ENCODE results near the gene ID1.

Gene ID1

GRCh38 chr20:31605031-31605901 is at the start of gene ID1:
ID1 (plus strand) TSS chr20:31605289; CDS start chr20:31605388, 99 bp downstream.
- DNase-seq: peak; percentile 96

- no peak for DNase-seq
Measured at GRCh38 chr20:31559704-31560093, 45.4 kb upstream of the ID1 start.

GRCh38 chr20:31560094-31560745 is 44.9 kb upstream of the ID1 start:
- DNase-seq: peak; percentile 83

GRCh38 chr20:31560746-31561598 is 44.1 kb upstream of the ID1 start:
- peak; percentile 95 for DNase-seq

DNA sequence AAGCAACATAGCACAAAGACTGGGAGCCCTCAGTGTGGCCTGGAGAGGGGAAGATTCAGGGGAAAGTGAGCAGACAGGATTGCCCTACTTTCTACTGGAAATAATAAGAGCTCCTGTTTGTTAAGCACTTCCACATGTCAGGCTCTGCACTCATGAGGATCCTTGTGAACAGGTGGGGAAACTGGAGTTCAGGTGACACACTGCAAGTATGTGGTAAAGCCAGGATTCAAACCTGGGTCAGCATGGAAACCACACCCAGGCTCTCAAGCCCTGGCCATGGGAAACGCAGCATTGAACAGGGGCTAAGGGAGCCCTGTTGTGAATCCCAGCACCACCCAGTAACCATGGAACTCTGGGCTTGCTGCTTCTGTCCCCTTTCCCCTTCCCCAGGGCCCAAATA is 42.8 kb upstream of the ID1 start:
- no peak for DNase-seq

DNA sequence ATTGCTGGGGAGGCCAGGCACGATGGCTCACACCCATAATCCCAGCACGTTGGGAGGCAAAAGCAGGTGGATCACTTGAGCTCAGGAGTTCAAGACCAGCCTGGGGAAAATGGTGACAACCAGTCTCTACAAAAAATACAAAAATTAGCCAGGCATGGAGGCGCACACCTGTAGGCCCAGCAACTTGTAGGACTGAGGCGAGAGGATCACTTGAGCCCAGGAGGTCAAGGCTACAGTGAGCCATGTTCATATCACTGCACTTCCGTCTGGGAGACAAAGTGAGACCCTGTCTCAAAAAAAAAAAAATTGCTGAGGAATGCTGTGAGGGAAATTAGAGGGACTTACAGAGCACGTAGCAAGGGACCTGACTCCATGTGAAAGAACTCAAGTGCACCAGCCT is 40.8 kb upstream of the ID1 start:
- no peak for DNase-seq

- no peak for DNase-seq
Measured at GRCh38 chr20:31565699-31566318, 39.3 kb upstream of the ID1 start.

DNA sequence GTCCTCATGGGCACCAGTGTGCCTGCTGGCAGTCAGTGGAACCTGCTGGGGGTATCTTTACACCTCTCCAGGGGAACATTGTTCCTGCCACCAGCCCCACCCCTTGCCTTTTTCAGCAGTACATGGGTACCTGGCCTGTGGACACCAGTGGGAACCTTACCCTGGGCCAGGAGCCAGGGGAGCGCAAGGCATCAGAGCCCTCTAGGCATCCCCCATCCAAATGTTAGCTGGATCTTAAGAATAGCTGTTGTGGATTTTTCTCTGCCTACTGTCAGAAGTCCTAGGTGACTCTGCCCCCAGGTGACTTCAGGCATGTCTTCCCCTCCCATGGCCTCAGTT is 38.8 kb upstream of the ID1 start:
- no peak for DNase-seq

DNA sequence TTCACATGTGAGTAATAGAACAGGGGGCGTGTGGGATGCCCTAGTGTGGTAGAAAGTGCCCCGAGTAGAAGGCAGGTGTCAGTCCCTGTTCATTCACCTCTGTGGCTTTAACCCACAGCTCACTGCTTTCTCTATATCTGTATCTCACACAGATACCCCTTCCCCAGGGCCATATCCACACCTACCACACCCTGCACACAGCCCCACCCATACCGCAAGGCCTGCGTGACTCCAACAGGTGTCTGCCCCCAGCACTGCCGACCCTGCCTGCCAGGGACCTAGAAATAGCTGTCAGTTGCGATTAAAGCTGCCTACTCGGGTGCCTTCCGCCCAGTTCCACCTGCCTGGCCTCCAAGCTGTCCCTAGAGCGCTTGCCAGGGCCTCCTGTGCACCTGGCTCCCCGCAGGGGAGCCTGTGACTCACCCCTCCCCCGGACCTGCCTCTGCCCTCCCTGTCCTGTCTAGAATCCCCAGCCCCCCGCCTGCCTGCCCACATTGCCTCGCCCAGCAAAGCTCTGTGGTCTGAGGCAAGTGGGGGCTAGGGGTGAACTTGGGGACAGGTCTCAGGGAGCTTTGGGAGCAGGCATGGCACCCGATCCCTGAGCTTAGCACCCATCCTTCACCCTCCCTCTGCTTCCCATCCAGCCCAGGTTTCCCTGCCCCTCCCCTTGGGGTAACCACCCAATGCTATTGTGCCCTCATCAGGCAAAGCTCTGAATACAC is 38.3 kb upstream of the ID1 start:
- DNase-seq: no peak

DNA sequence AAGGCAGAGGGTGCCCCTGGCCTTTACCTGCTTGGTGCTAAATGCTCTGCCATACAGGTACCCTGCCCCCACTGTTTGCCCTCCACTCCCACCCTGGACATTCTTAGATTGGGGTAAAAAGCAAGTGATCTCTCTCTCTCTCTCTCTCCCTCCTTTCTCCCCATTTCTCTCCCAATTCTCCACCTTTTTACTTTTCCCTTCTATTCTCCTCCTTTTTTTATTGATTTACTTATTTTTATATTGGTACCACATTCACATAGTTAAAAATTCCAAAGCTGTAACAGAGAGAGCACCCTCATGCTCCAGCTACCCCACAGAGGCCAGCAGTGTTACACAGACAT is 37.7 kb upstream of the ID1 start:
- no peak for DNase-seq

GRCh38 chr20:31568041-31568731 is 36.9 kb upstream of the ID1 start:
- DNase-seq: no peak

DNA sequence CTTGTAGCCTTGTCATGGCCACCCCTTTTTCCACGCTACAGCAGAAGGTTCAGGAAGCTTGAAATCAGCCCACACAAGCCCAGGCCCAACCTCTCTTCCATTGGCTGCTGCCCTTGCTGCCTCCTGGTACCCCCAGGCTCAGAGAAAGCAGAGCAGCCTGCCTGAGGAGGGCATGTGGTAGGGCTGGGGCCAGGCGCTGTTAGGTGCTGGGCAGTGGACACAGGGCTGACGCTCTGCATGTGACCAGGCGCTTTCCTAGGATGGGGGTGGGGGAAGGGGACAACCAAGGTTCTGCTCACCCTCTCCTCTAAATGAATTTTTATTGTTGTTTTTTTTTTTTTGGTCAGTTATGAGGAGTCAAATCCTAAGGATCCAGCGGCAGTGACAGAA is 36.3 kb upstream of the ID1 start:
- DNase-seq: no peak

GRCh38 chr20:31569163-31570020 is 35.7 kb upstream of the ID1 start:
- peak; percentile 57 for DNase-seq

DNA sequence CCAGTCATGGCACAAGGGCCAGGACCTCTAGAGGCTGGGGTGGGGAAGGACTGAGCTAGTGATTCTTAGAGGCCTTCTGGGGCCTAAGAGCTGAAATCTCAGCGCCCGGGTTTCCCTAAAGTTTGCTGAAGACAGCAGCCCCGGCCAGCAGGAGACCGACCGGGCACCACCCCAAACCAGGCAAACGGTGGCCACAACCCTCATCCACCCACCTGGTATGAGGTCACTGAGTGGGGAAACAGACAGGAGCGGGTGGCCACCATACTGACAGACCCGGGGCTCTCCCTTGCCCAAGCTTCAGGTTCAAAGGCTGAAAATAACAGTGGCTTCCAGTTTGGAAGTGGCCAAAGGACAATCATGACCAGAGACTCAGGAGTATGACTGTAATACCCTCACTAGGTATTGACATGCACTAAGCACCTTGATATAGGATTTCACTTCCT is 35.0 kb upstream of the ID1 start:
- DNase-seq: no peak

- no peak for DNase-seq
Measured at GRCh38 chr20:31570735-31571617, 34.1 kb upstream of the ID1 start.

GRCh38 chr20:31572042-31572700 is 32.9 kb upstream of the ID1 start:
- DNase-seq: no peak

DNA sequence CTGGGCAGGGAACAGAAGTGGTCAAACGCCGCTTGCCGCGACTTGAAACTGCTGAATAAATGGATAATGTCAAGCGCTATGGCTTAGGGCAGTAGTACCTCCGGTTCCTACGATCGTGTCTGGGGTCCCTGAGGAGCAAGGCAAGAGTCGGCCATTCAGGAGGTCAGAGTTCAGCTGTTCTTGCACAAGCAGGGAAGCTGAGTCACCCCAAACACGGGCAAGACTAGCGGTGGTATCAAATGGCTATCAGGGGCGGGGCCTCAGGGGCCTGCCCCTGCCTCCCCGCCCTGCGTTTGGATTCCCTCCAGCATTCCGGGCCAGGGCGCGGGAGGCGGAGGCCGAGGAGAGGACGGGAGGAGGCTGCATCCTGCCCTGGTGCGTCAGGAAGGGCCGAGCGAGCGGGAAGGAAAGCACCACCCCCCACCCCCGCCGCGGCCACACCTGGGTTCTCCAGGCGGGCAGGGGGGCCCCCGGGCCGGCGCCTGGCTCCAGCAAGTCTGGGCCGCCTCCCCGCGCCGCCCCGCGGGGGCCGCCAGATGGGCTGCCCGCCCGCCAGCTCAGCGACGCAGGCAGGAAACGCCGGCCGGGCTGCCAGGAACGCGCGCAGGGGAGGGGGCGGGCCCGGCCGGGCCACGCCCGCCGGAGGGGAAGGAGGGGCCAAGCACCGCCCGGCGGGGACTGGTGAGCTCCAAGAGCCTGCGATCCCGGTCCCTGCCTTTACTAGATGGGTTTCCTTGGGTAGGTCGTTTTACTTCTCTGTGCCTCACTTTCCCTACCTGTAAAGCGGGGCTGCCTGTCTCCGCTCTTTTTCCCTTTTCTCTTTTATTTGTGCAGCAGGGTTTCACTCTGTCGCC is 32.2 kb upstream of the ID1 start:
- peak; percentile 99 for DNase-seq
